LNCaP clone FGC (cell line): ENCODE results near the gene SPNS2.

ENCODE experiments used
- DNase-seq: peaks from one replicate; pipeline ENCODE4 v3.0.0-alpha.2; 2011; ENCODE audit warnings: low read depth
- H3K4me3 ChIP-seq: 2 replicates; pipeline ENCODE4 v1.5.1; 2011; ENCODE audit warnings: mild to moderate bottlenecking, low read depth, low read length, control low read depth
- TF ChIP-seq, protein P1 (sequence below): IDR thresholded peaks from 2 replicates; pipeline ENCODE4 v1.5.1; 2012; ENCODE audit warnings: mild to moderate bottlenecking; ENCODE audit not compliant: control insufficient read depth, insufficient read depth; ENCODE audit errors: extremely low read depth

SPNS2 gene

DNA sequence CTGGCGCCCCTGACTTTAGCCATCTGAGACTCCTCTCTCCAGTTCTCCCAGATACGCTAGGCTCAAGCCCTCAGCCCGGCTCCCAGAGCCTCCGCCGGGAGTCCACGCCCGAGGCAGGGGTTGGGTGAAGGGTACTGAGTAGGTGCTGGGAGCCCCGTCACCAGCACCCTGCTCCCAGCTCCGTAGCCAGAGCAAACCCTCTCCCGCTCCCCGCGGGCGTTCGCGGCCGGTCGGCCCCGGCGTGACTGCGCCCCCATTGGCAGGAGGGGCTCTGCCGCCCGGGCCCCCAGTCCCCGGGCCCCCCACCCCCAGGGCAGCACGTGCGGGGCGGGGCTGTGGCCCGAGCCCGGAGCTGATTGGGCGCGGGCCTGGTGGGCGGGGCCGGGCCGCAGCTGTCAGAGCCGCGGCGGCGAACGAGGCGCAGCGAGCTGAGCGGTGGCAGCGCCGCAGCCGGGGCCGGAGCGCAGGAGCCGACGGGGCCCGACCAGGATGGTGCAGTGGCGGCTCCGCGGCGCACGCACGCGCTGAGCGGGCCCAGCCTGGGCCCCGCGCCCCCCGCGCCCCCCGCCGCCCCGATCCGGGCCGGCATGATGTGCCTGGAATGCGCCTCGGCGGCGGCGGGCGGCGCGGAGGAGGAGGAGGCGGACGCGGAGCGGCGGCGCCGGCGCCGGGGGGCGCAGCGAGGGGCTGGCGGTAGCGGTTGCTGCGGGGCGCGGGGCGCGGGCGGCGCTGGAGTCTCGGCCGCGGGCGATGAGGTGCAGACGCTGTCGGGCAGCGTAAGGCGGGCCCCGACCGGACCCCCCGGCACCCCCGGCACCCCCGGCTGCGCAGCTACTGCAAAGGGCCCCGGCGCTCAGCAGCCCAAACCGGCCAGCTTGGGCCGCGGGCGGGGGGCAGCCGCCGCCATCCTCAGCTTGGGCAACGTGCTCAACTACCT lies at the start of gene SPNS2:
Gene SPNS2, plus strand, starts transcription at position 421 of the 937 bp plus-strand sequence. Its CDS starts 167 bp downstream, at position 588.
- TF ChIP-seq, protein P1, sequence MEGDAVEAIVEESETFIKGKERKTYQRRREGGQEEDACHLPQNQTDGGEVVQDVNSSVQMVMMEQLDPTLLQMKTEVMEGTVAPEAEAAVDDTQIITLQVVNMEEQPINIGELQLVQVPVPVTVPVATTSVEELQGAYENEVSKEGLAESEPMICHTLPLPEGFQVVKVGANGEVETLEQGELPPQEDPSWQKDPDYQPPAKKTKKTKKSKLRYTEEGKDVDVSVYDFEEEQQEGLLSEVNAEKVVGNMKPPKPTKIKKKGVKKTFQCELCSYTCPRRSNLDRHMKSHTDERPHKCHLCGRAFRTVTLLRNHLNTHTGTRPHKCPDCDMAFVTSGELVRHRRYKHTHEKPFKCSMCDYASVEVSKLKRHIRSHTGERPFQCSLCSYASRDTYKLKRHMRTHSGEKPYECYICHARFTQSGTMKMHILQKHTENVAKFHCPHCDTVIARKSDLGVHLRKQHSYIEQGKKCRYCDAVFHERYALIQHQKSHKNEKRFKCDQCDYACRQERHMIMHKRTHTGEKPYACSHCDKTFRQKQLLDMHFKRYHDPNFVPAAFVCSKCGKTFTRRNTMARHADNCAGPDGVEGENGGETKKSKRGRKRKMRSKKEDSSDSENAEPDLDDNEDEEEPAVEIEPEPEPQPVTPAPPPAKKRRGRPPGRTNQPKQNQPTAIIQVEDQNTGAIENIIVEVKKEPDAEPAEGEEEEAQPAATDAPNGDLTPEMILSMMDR: no peak
- no peak for DNase-seq
- H3K4me3 ChIP-seq: no peak within 1 kb of the TSS

GRCh38 chr17:4449736-4450135 lies 48.9 kb upstream of the SPNS2 start:
- TF ChIP-seq, protein P1: no peak
- no peak overlapping the region for H3K4me3 ChIP-seq
- DNase-seq: no peak

DNA sequence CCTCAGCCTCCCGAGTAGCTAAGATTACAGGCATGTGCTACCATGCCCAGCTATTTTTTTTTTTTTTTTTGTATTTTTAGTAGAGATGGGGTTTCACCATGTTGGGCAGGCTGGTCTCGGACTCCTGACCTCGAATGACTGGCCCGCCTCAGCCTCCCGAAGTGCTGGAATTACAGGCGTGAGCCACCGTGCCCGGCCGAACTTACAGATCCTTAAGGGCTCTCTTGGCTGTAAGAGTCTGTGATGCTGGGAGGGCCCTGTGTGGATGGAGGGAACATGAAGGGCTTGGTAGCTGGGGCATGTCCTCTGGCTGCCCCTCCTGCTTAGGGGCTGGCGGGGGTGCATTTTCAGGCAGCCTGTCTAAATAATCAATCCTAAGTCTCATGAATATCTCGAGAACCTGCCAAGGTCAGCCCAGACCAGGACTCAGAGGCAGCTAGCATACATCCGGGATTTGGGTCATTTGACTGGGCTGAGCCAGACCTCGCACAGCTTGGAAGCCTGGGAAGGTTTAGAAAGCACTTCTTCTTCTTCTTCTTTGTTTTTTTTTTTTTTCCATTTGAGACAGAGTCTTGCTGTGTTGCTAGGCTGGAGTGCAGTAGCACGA lies 47.9 kb upstream of the SPNS2 start:
- TF ChIP-seq, protein P1: no peak
- H3K4me3 ChIP-seq: no peak overlapping the region
- DNase-seq: no peak

DNA sequence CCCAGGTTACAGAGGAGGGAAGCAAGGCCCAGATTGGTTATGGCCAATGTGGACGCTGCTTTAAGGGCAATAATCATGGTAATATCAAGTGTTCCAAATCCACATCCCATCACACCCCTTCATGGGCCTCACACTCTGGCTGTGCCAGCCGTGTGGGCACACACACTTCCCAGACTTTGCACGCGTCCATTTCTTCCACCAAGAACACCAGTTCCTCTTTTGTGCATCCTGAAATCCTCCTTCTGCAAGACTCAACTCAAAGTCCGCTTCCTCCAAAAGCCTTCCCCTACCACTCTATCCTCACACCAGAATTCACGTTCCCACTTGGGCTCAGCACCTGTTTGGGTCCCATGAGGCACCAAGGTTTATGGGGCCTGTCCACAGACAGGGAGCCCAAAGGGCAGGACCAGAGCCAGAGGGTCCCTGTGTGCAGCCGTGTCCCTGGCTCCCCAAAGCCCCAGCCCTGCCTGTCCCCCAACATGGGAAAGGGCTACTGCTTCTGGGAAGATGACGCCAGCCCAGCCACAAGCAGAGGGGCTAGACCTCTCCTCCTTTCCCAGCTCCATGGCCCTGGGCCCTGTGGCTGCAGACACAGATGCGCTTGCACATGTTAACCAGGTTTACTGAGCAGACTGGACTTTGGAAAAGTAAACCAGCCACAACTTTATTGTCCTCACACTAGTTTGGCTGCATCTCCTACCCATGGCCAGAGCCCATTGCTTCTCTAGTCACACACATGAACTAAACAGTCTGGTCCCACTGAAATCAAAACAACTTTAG lies 44.7 kb upstream of the SPNS2 start:
- no peak overlapping the region for H3K4me3 ChIP-seq
- no peak for DNase-seq
- TF ChIP-seq, protein P1: no peak

DNA sequence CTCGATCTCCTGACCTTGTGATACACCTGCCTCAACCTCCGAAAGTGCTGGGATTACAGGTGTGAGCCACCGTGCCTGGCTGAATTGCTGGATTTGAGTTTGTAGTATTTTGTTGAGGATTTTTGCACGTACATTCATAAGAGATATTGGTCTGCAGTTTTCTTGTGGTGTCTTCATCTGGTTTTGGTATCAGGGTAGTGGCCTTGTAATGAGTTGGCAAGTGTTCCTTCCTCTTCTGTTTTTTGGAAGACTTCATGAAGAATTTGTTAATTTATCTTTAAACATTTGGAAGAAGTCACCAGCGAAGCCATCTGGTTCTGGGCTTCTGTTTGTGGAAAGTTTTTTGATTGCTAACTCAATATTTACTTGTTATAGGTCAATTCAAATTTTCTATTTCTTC lies 38.0 kb upstream of the SPNS2 start:
- TF ChIP-seq, protein P1: no peak
- no peak overlapping the region for H3K4me3 ChIP-seq
- no peak for DNase-seq

DNA sequence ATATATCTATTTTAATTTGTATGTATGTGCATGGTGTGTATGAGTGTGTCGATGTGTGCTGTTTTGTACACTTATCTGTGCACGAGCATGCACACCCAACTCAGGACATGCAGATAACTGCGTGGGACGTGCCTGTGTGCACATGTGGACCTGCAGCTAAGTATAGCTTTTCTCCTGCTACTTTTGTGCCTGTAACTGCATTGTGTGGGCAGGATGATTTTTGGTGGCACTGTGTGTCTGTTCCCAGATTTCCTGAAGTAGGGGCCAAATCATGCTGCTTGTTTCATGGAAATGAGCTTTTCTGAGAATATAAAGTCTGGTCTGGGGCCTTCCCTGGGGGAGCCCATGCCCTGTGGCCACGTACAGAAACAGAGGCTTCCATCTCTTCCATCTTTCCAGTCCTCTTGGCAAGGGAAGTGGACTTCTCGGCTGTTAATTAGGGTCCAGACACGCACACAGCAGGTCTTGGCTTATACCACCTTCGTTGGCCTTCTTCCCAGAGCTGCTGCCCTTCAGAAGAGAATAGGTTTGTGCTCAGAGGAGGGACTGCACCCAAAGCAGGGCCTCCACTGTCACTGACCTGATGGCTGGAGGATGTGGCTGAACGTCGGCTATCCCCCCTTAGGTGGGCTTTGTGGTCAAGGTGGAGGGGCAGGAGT lies 34.7 kb upstream of the SPNS2 start:
- DNase-seq: no peak
- H3K4me3 ChIP-seq: no peak overlapping the region
- TF ChIP-seq, protein P1: no peak
